Uterus (tissue), 2 donors: Measurements from ENCODE around the gene ARL2BP.

Experiments used
- POLR2A ChIP-seq, 2 donors: fragments of 450-650 bp; IDR thresholded peaks; one replicate each; pipeline ENCODE4 v1.6.1; 2016; ENCODE audit warnings: antibody characterized with exemption in 2 of 2, mild to moderate bottlenecking in 1 of 2, moderate library complexity in 1 of 2
- TF ChIP-seq, protein P1 (sequence below), 4 experiments: fragments of 200-600 bp in 2 of 4; fragments of 450-650 bp in 2 of 4; sonication (generic) in 2 of 4; IDR thresholded peaks; one replicate each; pipeline ENCODE4 v1.5.1; 2016 to 2019; ENCODE audit warnings: antibody characterized with exemption in 4 of 4, mild to moderate bottlenecking in 2 of 4, moderate library complexity in 1 of 4

DNA sequence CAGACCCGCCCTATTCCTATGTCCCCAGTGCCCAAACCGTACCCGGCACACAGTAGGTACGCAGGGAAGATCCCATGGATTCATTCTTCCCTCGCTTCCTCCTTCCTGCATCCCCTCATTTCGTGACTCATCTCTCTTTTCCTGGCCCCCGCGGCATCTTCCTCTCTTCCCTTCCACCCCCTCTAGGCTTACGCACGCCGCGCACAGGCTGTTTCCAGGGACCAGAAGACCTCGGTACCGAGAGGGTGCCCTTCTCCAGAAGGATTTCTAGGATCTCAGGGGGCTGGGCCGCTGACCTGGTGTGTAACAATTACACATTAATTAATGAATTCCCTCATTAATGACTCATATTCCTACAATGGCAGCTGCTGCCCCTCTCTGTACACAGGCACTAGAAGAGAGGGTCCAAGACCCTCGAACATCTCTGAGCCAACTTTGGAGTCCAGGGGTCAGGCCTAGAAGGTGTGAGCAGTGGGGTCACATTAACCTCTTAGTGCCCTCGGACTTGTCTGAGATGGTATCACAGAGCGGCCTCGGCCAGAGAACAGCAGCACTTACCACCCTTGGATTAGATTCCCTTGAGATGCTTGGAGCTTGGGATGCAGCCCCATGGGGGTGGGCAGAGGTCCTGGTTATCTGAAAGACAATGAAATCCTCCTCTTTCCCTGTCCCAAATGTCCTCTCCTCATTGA, 56.2 kb downstream of the ARL2BP start:
- TF ChIP-seq, protein P1, sequence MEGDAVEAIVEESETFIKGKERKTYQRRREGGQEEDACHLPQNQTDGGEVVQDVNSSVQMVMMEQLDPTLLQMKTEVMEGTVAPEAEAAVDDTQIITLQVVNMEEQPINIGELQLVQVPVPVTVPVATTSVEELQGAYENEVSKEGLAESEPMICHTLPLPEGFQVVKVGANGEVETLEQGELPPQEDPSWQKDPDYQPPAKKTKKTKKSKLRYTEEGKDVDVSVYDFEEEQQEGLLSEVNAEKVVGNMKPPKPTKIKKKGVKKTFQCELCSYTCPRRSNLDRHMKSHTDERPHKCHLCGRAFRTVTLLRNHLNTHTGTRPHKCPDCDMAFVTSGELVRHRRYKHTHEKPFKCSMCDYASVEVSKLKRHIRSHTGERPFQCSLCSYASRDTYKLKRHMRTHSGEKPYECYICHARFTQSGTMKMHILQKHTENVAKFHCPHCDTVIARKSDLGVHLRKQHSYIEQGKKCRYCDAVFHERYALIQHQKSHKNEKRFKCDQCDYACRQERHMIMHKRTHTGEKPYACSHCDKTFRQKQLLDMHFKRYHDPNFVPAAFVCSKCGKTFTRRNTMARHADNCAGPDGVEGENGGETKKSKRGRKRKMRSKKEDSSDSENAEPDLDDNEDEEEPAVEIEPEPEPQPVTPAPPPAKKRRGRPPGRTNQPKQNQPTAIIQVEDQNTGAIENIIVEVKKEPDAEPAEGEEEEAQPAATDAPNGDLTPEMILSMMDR (IDR thresholded peaks at IDR 0.05): no peak
- no peak for TF ChIP-seq POLR2A (IDR thresholded peaks at IDR 0.05)
